Measurements from ENCODE around the gene HUS1. TPM values are rescaled to one million over a fixed set of nuclear protein-coding genes. Genes with fewer than 3 reads are reported as not detected.

The HUS1 gene
- total RNA-seq, 2 donors from 2014 or later, result 31.6 to 33.2 TPM

- DNase-seq, result no peak
- Histone ChIP-seq H3K9ac (ENCODE audit: low read depth in 2 of 2, low read length in 2 of 2) (no peak overlapping the region), H3K9me3 (no peaks in the 10 kb centered on the region), H3K4me3 (no peak overlapping the region), H3K27me3 (no peaks in the 10 kb centered on the region), H3K27ac (no peak overlapping the region), H3K36me3 (no peaks in the 10 kb centered on the region), H3K4me1 (no peaks in the 10 kb centered on the region)
- no peak for TF ChIP-seq CTCF (IDR thresholded peaks at IDR 0.05)
- intact Hi-C loops (cut with DNase I), result no loop called here
Measured at GRCh38 chr7:47915616-47915976, 63.8 kb downstream of the HUS1 start.

DNA sequence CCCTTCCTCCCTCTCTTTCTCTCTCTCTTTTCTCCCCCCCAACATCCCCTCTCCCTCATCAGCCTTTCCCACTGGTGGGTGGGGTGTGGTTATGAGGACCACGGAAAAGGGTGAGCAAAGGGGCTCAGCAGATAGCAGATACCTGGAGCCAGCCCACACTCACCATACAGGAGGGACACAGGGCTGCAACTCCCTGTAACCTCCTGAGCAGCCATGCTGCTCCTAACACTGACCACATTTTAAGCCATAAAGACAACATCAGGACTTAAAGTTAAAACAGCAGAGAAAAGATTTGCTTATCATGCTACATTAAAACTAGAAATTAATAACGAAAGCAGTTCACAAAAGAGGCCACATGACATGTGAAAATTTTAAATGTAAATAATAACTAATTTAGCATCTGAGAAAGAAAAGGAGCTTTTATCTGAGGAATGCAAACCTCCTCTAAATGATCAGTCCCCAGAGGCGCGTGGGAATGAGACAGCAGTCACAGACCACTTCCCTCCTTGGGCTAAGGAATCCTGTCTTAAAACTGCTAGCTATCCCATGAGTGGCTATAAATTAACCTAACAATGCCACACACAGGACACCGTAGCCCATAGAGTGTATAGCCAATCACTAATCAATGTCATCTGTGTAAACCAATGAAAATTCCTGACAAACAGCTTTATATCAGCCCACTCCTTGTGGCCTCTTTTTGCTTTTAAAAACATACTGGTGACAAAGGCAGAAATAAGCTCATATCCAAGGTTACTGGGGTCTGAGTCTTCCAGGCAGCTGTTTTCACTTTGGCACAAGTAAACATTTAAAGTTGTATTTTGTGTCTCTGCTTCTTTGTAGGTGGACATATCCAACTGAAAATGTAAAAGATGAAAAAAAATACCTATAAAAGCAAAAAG lies 64.4 kb downstream of the HUS1 start:
- no peak for DNase-seq
- intact Hi-C loops (cut with DNase I), result no loop called here
- Histone ChIP-seq H3K4me3 (no peak overlapping the region), H3K9me3 (no peaks in the 10 kb centered on the region), H3K27me3 (no peaks in the 10 kb centered on the region), H3K36me3 (no peaks in the 10 kb centered on the region), H3K9ac (ENCODE audit: low read depth in 2 of 2, low read length in 2 of 2) (no peak overlapping the region), H3K27ac (no peak overlapping the region), H3K4me1 (no peaks in the 10 kb centered on the region)
- TF ChIP-seq CTCF (IDR thresholded peaks at IDR 0.05), result no peak

Other genes starting within 250 kb of the HUS1 start
- gene PKD1L1, start 31.1 kb downstream of the HUS1 start, total RNA-seq, result 1 to 10 TPM in 1 of 2 donors, under 1 TPM in 1; 0.40 to 1.2 TPM
- not detected for gene SUN3, start 49.5 kb upstream of the HUS1 start, total RNA-seq
- gene C7orf57, start 55.9 kb upstream of the HUS1 start, total RNA-seq, result under 1 TPM in 1 of 2 donors, not detected in 1; 0.24 TPM
- gene UPP1, start 109.7 kb upstream of the HUS1 start, total RNA-seq, result 10 to 100 TPM; 34.0 to 41.9 TPM
- 1 to 10 TPM; 1.7 to 2.5 TPM for gene ABCA13, start 191.8 kb upstream of the HUS1 start, total RNA-seq